Measurements from ENCODE around the gene HKDC1. TPM values are rescaled to one million over a fixed set of nuclear protein-coding genes. Genes with fewer than 3 reads are reported as not detected.

Gene HKDC1
- total RNA-seq, 1 donor from 2014 or later = not detected

- no peaks in the 10 kb centered on the region for H3K27me3 ChIP-seq
- DNase-seq (ENCODE audit: low spot score in 2 of 2) = no peak
- H3K4me1 ChIP-seq = no peaks in the 10 kb centered on the region
- peaks cover 19 to 27% of the 10 kb centered on the region in 2 donors for H3K36me3 ChIP-seq
- no peaks in the 10 kb centered on the region for H3K9me3 ChIP-seq
- no peak overlapping the region for H3K27ac ChIP-seq
- H3K4me3 ChIP-seq = no peak overlapping the region
- intact Hi-C loops (cut with DNase I) = no loop called here
- TF ChIP-seq CTCF (IDR thresholded peaks at IDR 0.05) = no peak
Observed at GRCh38 chr10:69211524-69211923, 8.6 kb upstream of the HKDC1 start.

- no peaks in the 10 kb centered on the region for H3K27me3 ChIP-seq
- intact Hi-C loops (cut with DNase I) = no loop called here
- H3K36me3 ChIP-seq = peaks cover under 1 to 5% of the 10 kb centered on the region in 2 donors
- H3K4me1 ChIP-seq = no peaks in the 10 kb centered on the region
- H3K4me3 ChIP-seq = no peak overlapping the region
- no peaks in the 10 kb centered on the region for H3K9me3 ChIP-seq
- no peak for TF ChIP-seq CTCF (IDR thresholded peaks at IDR 0.05)
- DNase-seq (ENCODE audit: low spot score in 2 of 2) = peak in 1 of 2 donors; percentile 8
- no peak overlapping the region for H3K27ac ChIP-seq
Observed at GRCh38 chr10:69213591-69214311, 6.4 kb upstream of the HKDC1 start.

GRCh38 chr10:69214666-69215131 lies 5.4 kb upstream of the HKDC1 start:
- intact Hi-C loops (cut with DNase I) = no loop called here
- TF ChIP-seq CTCF (IDR thresholded peaks at IDR 0.05) = no peak
- Histone ChIP-seq H3K27ac (no peak overlapping the region), H3K27me3 (no peaks in the 10 kb centered on the region), H3K4me3 (no peak overlapping the region), H3K36me3 (no peaks in the 10 kb centered on the region), H3K4me1 (no peaks in the 10 kb centered on the region), H3K9me3 (no peaks in the 10 kb centered on the region)
- peak in 1 of 2 donors; percentile 33 for DNase-seq (ENCODE audit: low spot score in 2 of 2)

GRCh38 chr10:69215405-69216171 lies 4.5 kb upstream of the HKDC1 start:
- Histone ChIP-seq H3K4me3 (no peak overlapping the region), H3K27ac (no peak overlapping the region), H3K36me3 (no peaks in the 10 kb centered on the region), H3K4me1 (no peaks in the 10 kb centered on the region), H3K9me3 (no peaks in the 10 kb centered on the region), H3K27me3 (no peaks in the 10 kb centered on the region)
- intact Hi-C loops (cut with DNase I) = no loop called here
- peak in 1 of 2 donors; percentile 45 for DNase-seq (ENCODE audit: low spot score in 2 of 2)
- TF ChIP-seq CTCF (IDR thresholded peaks at IDR 0.05) = no peak

GRCh38 chr10:69216577-69217118 lies 3.5 kb upstream of the HKDC1 start:
- H3K27ac ChIP-seq = no peak overlapping the region
- no peaks in the 10 kb centered on the region for H3K27me3 ChIP-seq
- no peaks in the 10 kb centered on the region for H3K36me3 ChIP-seq
- DNase-seq (ENCODE audit: low spot score in 2 of 2) = peak in 1 of 2 donors; percentile 28
- TF ChIP-seq CTCF (IDR thresholded peaks at IDR 0.05) = no peak
- intact Hi-C loops (cut with DNase I) = no loop called here
- H3K4me1 ChIP-seq = no peaks in the 10 kb centered on the region
- H3K4me3 ChIP-seq = no peak overlapping the region
- H3K9me3 ChIP-seq = no peaks in the 10 kb centered on the region

Measured in ascending aorta (tissue), 2 donors.